Pancreas (tissue), 8 donors: ENCODE data around the gene FUT6. TPM values are rescaled to one million over a fixed set of nuclear protein-coding genes. Genes with fewer than 3 reads are reported as not detected.

Source experiments
- polyA plus RNA-seq, 2 donors: library from polyadenylated mRNA; stranded (reverse); fragments of 200-250 nt; gene quantifications; one replicate each; pipeline ENCODE4 v1.2.3, GENCODE V29; 2013
- total RNA-seq, 6 donors: library from RNA; stranded (reverse); fragmentation: NEBNext Ultra II Directional in 4 of 6; extraction: Animal tissue kit (Norgen Biotek cat#: 25700) in 4 of 6; gene quantifications; one replicate each; pipeline versions ENCODE4 v1.2.1 to v1.2.4, GENCODE V29; 2021 to 2023
- donor health status: healthy with polysubstance abuse.
- donor health status: DM: no; HTN: no; CAD: no; lungs with moderate emphysema.
- donor health status: DM: no; HTN: no; CAD: no.
- donor health status: Bipolar disorder and iron deficiency.
- donor health status: DM: yes; HTN: yes; CAD: no.
- donor health status: DM: no; HTN: no; CAD: no.
- donor health status: DM: no; HTN: no; CAD: no.
- donor health status: DM: yes; HTN: yes; CAD: no.

FUT6 gene
- total and polyA plus RNA-seq, 8 donors = 1.9 to 8.7 (median 3.0) TPM

Other genes with a start within 250 kb of the FUT6 start
- gene SAFB2, start 216.9 kb downstream of the FUT6 start, total RNA-seq = 10 to 100 TPM; 35.0 to 68.3 (median 41.5) TPM
- 100 to 1,000 TPM; 108 to 112 TPM for gene SAFB2, start 216.9 kb downstream of the FUT6 start, polyA plus RNA-seq
- gene SAFB, start 216.6 kb downstream of the FUT6 start, total RNA-seq = 10 to 100 TPM; 28.9 to 52.8 (median 41.1) TPM
- 10 to 100 TPM; 63.5 to 84.3 TPM for gene SAFB, start 216.6 kb downstream of the FUT6 start, polyA plus RNA-seq
- 10 to 100 TPM; 14.0 to 25.9 (median 23.5) TPM for gene MICOS13, start 159.2 kb downstream of the FUT6 start, total RNA-seq
- 10 to 100 TPM; 59.3 to 77.5 TPM for gene MICOS13, start 159.2 kb downstream of the FUT6 start, polyA plus RNA-seq
- 1 to 10 TPM; 2.1 to 5.5 (median 3.5) TPM for gene HSD11B1L, start 158.7 kb downstream of the FUT6 start, total RNA-seq
- gene HSD11B1L, start 158.7 kb downstream of the FUT6 start, polyA plus RNA-seq = 10 to 100 TPM; 12.9 to 16.9 TPM
- 100 to 1,000 TPM; 524 to 926 (median 654) TPM for gene RPL36, start 149.4 kb downstream of the FUT6 start, total RNA-seq
- gene RPL36, start 149.4 kb downstream of the FUT6 start, polyA plus RNA-seq = 1,000 to 10,000 TPM in 1 of 2 donors, 100 to 1,000 TPM in 1; 951 to 1,510 TPM
- 10 to 100 TPM; 23.3 to 56.7 (median 33.1) TPM for gene LONP1, start 119.6 kb downstream of the FUT6 start, total RNA-seq
- 10 to 100 TPM; 42.5 to 63.9 TPM for gene LONP1, start 119.6 kb downstream of the FUT6 start, polyA plus RNA-seq
- gene CATSPERD, start 119.1 kb downstream of the FUT6 start, total RNA-seq = not detected
- gene CATSPERD, start 119.1 kb downstream of the FUT6 start, polyA plus RNA-seq = not detected
- gene PRR22, start 55.0 kb downstream of the FUT6 start, total RNA-seq = 1 to 10 TPM in 5 of 6 donors, under 1 TPM in 1; 0.61 to 3.1 (median 1.5) TPM
- 10 to 100 TPM; 18.7 to 25.9 TPM for gene PRR22, start 55.0 kb downstream of the FUT6 start, polyA plus RNA-seq
- gene DUS3L, start 48.5 kb downstream of the FUT6 start, total RNA-seq = 10 to 100 TPM; 14.8 to 29.2 (median 20.2) TPM
- gene DUS3L, start 48.5 kb downstream of the FUT6 start, polyA plus RNA-seq = 10 to 100 TPM; 61.2 to 66.6 TPM
- 10 to 100 TPM in 4 of 6 donors, 1 to 10 TPM in 2; 5.0 to 15.2 (median 11.5) TPM for gene NRTN, start 34.6 kb downstream of the FUT6 start, total RNA-seq
- gene NRTN, start 34.6 kb downstream of the FUT6 start, polyA plus RNA-seq = 1 to 10 TPM; 5.0 to 8.5 TPM
- gene FUT3, start 11.7 kb upstream of the FUT6 start, total RNA-seq = 10 to 100 TPM in 2 of 6 donors, 1 to 10 TPM in 4; 3.3 to 13.9 (median 5.7) TPM
- gene FUT3, start 11.7 kb upstream of the FUT6 start, polyA plus RNA-seq = 10 to 100 TPM in 1 of 2 donors, 1 to 10 TPM in 1; 9.7 to 12.0 TPM
- gene FUT5, start 30.8 kb upstream of the FUT6 start, total RNA-seq = not detected
- not detected for gene FUT5, start 30.8 kb upstream of the FUT6 start, polyA plus RNA-seq
- 100 to 1,000 TPM in 1 of 6 donors, 10 to 100 TPM in 5; 58.0 to 104 (median 82.0) TPM for gene NDUFA11, start 64.1 kb upstream of the FUT6 start, total RNA-seq
- 100 to 1,000 TPM; 161 to 209 TPM for gene NDUFA11, start 64.1 kb upstream of the FUT6 start, polyA plus RNA-seq
- gene VMAC, start 65.2 kb upstream of the FUT6 start, total RNA-seq = 1 to 10 TPM; 2.9 to 5.6 (median 4.6) TPM
- 10 to 100 TPM in 1 of 2 donors, 1 to 10 TPM in 1; 4.0 to 10.1 TPM for gene VMAC, start 65.2 kb upstream of the FUT6 start, polyA plus RNA-seq
- gene CAPS, start 74.6 kb upstream of the FUT6 start, total RNA-seq = 10 to 100 TPM; 10.5 to 23.2 (median 14.0) TPM
- gene CAPS, start 74.6 kb upstream of the FUT6 start, polyA plus RNA-seq = 10 to 100 TPM; 62.9 to 77.2 TPM
- gene RANBP3, start 138.4 kb upstream of the FUT6 start, total RNA-seq = 10 to 100 TPM; 27.6 to 42.2 (median 34.7) TPM
- 10 to 100 TPM; 29.1 to 39.9 TPM for gene RANBP3, start 138.4 kb upstream of the FUT6 start, polyA plus RNA-seq